ENCODE measurements around the gene PTGFR.

DNA sequence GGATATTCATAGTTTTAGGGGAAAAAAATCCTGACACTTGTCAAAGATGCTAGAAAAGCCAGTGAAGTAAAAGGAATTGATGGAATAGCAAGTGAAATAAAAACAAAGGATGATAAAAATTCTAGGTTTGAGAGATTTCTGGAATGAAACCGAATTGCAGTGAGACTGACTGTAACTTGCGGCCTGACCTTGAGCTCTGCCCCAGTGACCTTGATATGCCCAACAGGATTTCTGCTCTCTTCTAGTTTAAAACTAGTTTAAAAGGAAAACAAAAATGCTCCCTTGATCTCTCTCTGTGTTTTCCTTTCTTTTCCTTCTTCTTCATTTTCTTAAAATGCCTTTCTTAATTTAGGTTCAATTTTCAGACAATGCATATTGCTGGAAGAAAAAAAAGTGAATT lies 74.6 kb downstream of the PTGFR start:
- TF ChIP-seq TCF4 (CRISPR knock-in tag; IDR thresholded peaks at IDR 0.05; ENCODE audit: borderline replicate concordance) (no peak), ISL1 (CRISPR knock-in tag; IDR thresholded peaks at IDR 0.05) (no peak), CREB5 (CRISPR knock-in tag; IDR thresholded peaks at IDR 0.05; ENCODE audit: low read depth) (no peak), GLIS3 (CRISPR knock-in tag; IDR thresholded peaks at IDR 0.05) (no peak), ZFP3 (CRISPR knock-in tag; IDR thresholded peaks at IDR 0.05) (no peak), SNAI2 (CRISPR knock-in tag; IDR thresholded peaks at IDR 0.05) (no peak), ARNTL (CRISPR knock-in tag; IDR thresholded peaks at IDR 0.05; ENCODE audit: borderline replicate concordance, low read depth) (no peak), PPARA (CRISPR knock-in tag; IDR thresholded peaks at IDR 0.05; ENCODE audit: borderline replicate concordance) (no peak), CSDC2 (CRISPR knock-in tag; IDR thresholded peaks at IDR 0.05) (no peak), RARB (CRISPR knock-in tag; IDR thresholded peaks at IDR 0.05) (no peak), CSRNP3 (CRISPR knock-in tag; IDR thresholded peaks at IDR 0.05) (no peak)
- TF ChIP-seq, protein P1, sequence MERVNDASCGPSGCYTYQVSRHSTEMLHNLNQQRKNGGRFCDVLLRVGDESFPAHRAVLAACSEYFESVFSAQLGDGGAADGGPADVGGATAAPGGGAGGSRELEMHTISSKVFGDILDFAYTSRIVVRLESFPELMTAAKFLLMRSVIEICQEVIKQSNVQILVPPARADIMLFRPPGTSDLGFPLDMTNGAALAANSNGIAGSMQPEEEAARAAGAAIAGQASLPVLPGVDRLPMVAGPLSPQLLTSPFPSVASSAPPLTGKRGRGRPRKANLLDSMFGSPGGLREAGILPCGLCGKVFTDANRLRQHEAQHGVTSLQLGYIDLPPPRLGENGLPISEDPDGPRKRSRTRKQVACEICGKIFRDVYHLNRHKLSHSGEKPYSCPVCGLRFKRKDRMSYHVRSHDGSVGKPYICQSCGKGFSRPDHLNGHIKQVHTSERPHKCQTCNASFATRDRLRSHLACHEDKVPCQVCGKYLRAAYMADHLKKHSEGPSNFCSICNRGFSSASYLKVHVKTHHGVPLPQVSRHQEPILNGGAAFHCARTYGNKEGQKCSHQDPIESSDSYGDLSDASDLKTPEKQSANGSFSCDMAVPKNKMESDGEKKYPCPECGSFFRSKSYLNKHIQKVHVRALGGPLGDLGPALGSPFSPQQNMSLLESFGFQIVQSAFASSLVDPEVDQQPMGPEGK (CRISPR knock-in tag; IDR thresholded peaks at IDR 0.05; ENCODE audit: borderline replicate concordance): no peak

All from SK-N-SH treated with all-trans-retinoic acid at 6 μM for 48 hours (cell line).